Measurements from ENCODE around the gene MUC16. TPM values are rescaled to one million over a fixed set of nuclear protein-coding genes. Genes with fewer than 3 reads are reported as not detected.
"Not testable (repeated sequence)": the region's sequence is repeated elsewhere in the genome, so short reads cannot be mapped to it uniquely, and the experiment has no call there.

MUC16 gene
- total RNA-seq, 5 donors from 2014 or later (not counting 1 experiment from before 2014, with no cell fraction given): 0.03 to 0.16 (median 0.05) TPM; not detected in 1

GRCh38 chr19:9053674-9054073, 43.5 kb upstream of the MUC16 start:
- H3K9me3 ChIP-seq; H3K27ac ChIP-seq (ENCODE audit: low read length); H3K4me1 ChIP-seq (ENCODE audit: control insufficient read depth in 1 of 2, extremely low read depth in 1 of 2, insufficient read depth in 2 of 2, low read length in 2 of 2); H3K4me3 Mint-ChIP-seq; H3K36me3 Mint-ChIP-seq; H3K36me3 ChIP-seq (ENCODE audit: control insufficient read depth in 2 of 2, extremely low read depth in 1 of 2, insufficient read depth in 1 of 2, low read length in 1 of 2); H3K9me3 Mint-ChIP-seq; H3K27me3 ChIP-seq (replicated peaks in 1 of 2; ENCODE audit: control insufficient read depth in 2 of 2, extremely low read depth in 1 of 2, insufficient read depth in 2 of 2, low read length in 1 of 2); H3K4me3 ChIP-seq (ENCODE audit: control insufficient read depth in 1 of 2, extremely low read depth in 1 of 2, low read length in 1 of 2); DNase-seq; H3K27me3 Mint-ChIP-seq; POLR2A ChIA-PET; ATAC-seq (replicated peaks in 1 of 4); H3K4me1 Mint-ChIP-seq; H3K27ac Mint-ChIP-seq: not testable (repeated sequence)
- WGBS (ENCODE audit: insufficient coverage): 100% methylated on average over 2 of the region's 6 CpGs
- CTCF ChIA-PET: interaction anchor here in 1 of 2 donors (0.6 kb wide), 1 partner anchor 195 kb away, joined by 4 read pairs; no protein-coding TSS in a partner anchor

GRCh38 chr19:9052894-9053293, 42.7 kb upstream of the MUC16 start:
- H3K27me3 Mint-ChIP-seq: peaks cover 0 to 5% of the 10 kb centered on the region in 2 donors
- no peak overlapping the region for H3K27ac ChIP-seq (ENCODE audit: low read length)
- DNase-seq (no peak), ATAC-seq (replicated peaks in 1 of 4) (no peak)
- H3K9me3 ChIP-seq: no peaks in the 10 kb centered on the region
- POLR2A ChIA-PET: no interaction called here
- H3K36me3 ChIP-seq (ENCODE audit: control insufficient read depth in 2 of 2, extremely low read depth in 1 of 2, insufficient read depth in 1 of 2, low read length in 1 of 2): no peaks in the 10 kb centered on the region
- H3K4me3 Mint-ChIP-seq: no peak overlapping the region
- no peak overlapping the region for H3K4me3 ChIP-seq (ENCODE audit: control insufficient read depth in 1 of 2, extremely low read depth in 1 of 2, low read length in 1 of 2)
- no peaks in the 10 kb centered on the region for H3K4me1 Mint-ChIP-seq
- no peak overlapping the region for H3K27ac Mint-ChIP-seq
- H3K4me1 ChIP-seq (ENCODE audit: control insufficient read depth in 1 of 2, extremely low read depth in 1 of 2, insufficient read depth in 2 of 2, low read length in 2 of 2): no peaks in the 10 kb centered on the region
- H3K27me3 ChIP-seq (replicated peaks in 1 of 2; ENCODE audit: control insufficient read depth in 2 of 2, extremely low read depth in 1 of 2, insufficient read depth in 2 of 2, low read length in 1 of 2): no peaks in the 10 kb centered on the region
- H3K36me3 Mint-ChIP-seq: no peaks in the 10 kb centered on the region
- 78% methylated on average over 4 of the region's 4 CpGs for WGBS (ENCODE audit: insufficient coverage)
- CTCF ChIA-PET: interaction anchor here (0.6 kb wide), 2 partner anchors 194 to 1026 kb away, joined by 4 read pairs; no protein-coding TSS in a partner anchor
- peaks cover 0 to 8% (median 0%) of the 10 kb centered on the region in 3 donors for H3K9me3 Mint-ChIP-seq

- ChIA-PET POLR2A (no interaction called here), CTCF (no interaction called here)
- Mint-ChIP-seq H3K36me3 (no peaks in the 10 kb centered on the region), H3K4me1 (no peaks in the 10 kb centered on the region), H3K27me3 (peaks cover 21 to 23% of the 10 kb centered on the region in 2 donors), H3K27ac (no peak overlapping the region), H3K9me3 (no peaks in the 10 kb centered on the region), H3K4me3 (no peak overlapping the region)
- Histone ChIP-seq H3K27ac (ENCODE audit: low read length) (no peak overlapping the region), H3K27me3 (replicated peaks in 1 of 2; ENCODE audit: control insufficient read depth in 2 of 2, extremely low read depth in 1 of 2, insufficient read depth in 2 of 2, low read length in 1 of 2) (peaks cover 0 to 12% of the 10 kb centered on the region in 2 experiments), H3K4me1 (ENCODE audit: control insufficient read depth in 1 of 2, extremely low read depth in 1 of 2, insufficient read depth in 2 of 2, low read length in 2 of 2) (no peaks in the 10 kb centered on the region), H3K4me3 (ENCODE audit: control insufficient read depth in 1 of 2, extremely low read depth in 1 of 2, low read length in 1 of 2) (no peak overlapping the region), H3K9me3 (no peaks in the 10 kb centered on the region), H3K36me3 (ENCODE audit: control insufficient read depth in 2 of 2, extremely low read depth in 1 of 2, insufficient read depth in 1 of 2, low read length in 1 of 2) (no peaks in the 10 kb centered on the region)
- ATAC-seq (replicated peaks in 1 of 4) (no peak), DNase-seq (no peak)
- 35% methylated on average over 3 of the region's 4 CpGs for whole genome bisulfite sequencing (ENCODE audit: insufficient coverage)
Measured at GRCh38 chr19:9046694-9047093, 36.5 kb upstream of the MUC16 start.

- ATAC-seq (replicated peaks in 1 of 4) (no peak), DNase-seq (no peak)
- Mint-ChIP-seq H3K4me3 (no peak overlapping the region), H3K27me3 (peaks cover 21% of the 10 kb centered on the region in 2 donors), H3K4me1 (no peaks in the 10 kb centered on the region), H3K9me3 (no peaks in the 10 kb centered on the region), H3K27ac (no peak overlapping the region), H3K36me3 (no peaks in the 10 kb centered on the region)
- CTCF ChIA-PET: no interaction called here
- Histone ChIP-seq H3K4me1 (ENCODE audit: control insufficient read depth in 1 of 2, extremely low read depth in 1 of 2, insufficient read depth in 2 of 2, low read length in 2 of 2) (no peaks in the 10 kb centered on the region), H3K9me3 (no peaks in the 10 kb centered on the region), H3K27ac (ENCODE audit: low read length) (no peak overlapping the region), H3K36me3 (ENCODE audit: control insufficient read depth in 2 of 2, extremely low read depth in 1 of 2, insufficient read depth in 1 of 2, low read length in 1 of 2) (no peaks in the 10 kb centered on the region), H3K4me3 (ENCODE audit: control insufficient read depth in 1 of 2, extremely low read depth in 1 of 2, low read length in 1 of 2) (no peak overlapping the region), H3K27me3 (replicated peaks in 1 of 2; ENCODE audit: control insufficient read depth in 2 of 2, extremely low read depth in 1 of 2, insufficient read depth in 2 of 2, low read length in 1 of 2) (peaks cover 0 to 13% of the 10 kb centered on the region in 2 experiments)
- WGBS (ENCODE audit: insufficient coverage): no CpG with 5 or more reads among the region's 3 CpGs
- POLR2A ChIA-PET: no interaction called here
Measured at GRCh38 chr19:9044449-9044848, 34.2 kb upstream of the MUC16 start.

- Mint-ChIP-seq H3K27ac (no peak overlapping the region), H3K27me3 (peaks cover 21% of the 10 kb centered on the region in 2 donors), H3K9me3 (no peaks in the 10 kb centered on the region), H3K4me3 (no peak overlapping the region), H3K4me1 (no peaks in the 10 kb centered on the region), H3K36me3 (no peaks in the 10 kb centered on the region)
- DNase-seq (no peak), ATAC-seq (replicated peaks in 1 of 4) (no peak)
- ChIA-PET CTCF (no interaction called here), POLR2A (no interaction called here)
- H3K9me3 ChIP-seq: no peaks in the 10 kb centered on the region
- WGBS (ENCODE audit: insufficient coverage): 100% methylated on average over 2 of the region's 5 CpGs
- no peak overlapping the region for H3K27ac ChIP-seq (ENCODE audit: low read length)
- no peaks in the 10 kb centered on the region for H3K4me1 ChIP-seq (ENCODE audit: control insufficient read depth in 1 of 2, extremely low read depth in 1 of 2, insufficient read depth in 2 of 2, low read length in 2 of 2)
- no peaks in the 10 kb centered on the region for H3K36me3 ChIP-seq (ENCODE audit: control insufficient read depth in 2 of 2, extremely low read depth in 1 of 2, insufficient read depth in 1 of 2, low read length in 1 of 2)
- H3K27me3 ChIP-seq (replicated peaks in 1 of 2; ENCODE audit: control insufficient read depth in 2 of 2, extremely low read depth in 1 of 2, insufficient read depth in 2 of 2, low read length in 1 of 2): peaks cover 0 to 13% of the 10 kb centered on the region in 2 experiments
- no peak overlapping the region for H3K4me3 ChIP-seq (ENCODE audit: control insufficient read depth in 1 of 2, extremely low read depth in 1 of 2, low read length in 1 of 2)
Measured at GRCh38 chr19:9043524-9043923, 33.3 kb upstream of the MUC16 start.

GRCh38 chr19:9041023-9041422, 30.8 kb upstream of the MUC16 start:
- CTCF ChIA-PET: no interaction called here
- WGBS (ENCODE audit: insufficient coverage): 82% methylated on average over 5 of the region's 8 CpGs

GRCh38 chr19:9040131-9040530, 29.9 kb upstream of the MUC16 start:
- Mint-ChIP-seq H3K4me3 (no peak overlapping the region), H3K27ac (no peak overlapping the region), H3K27me3 (peaks cover 14 to 17% of the 10 kb centered on the region in 2 donors), H3K9me3 (no peaks in the 10 kb centered on the region), H3K36me3 (no peaks in the 10 kb centered on the region), H3K4me1 (no peaks in the 10 kb centered on the region)
- Histone ChIP-seq H3K27ac (ENCODE audit: low read length) (no peak overlapping the region), H3K4me3 (ENCODE audit: control insufficient read depth in 1 of 2, extremely low read depth in 1 of 2, low read length in 1 of 2) (no peak overlapping the region), H3K36me3 (ENCODE audit: control insufficient read depth in 2 of 2, extremely low read depth in 1 of 2, insufficient read depth in 1 of 2, low read length in 1 of 2) (no peaks in the 10 kb centered on the region), H3K9me3 (no peaks in the 10 kb centered on the region), H3K27me3 (replicated peaks in 1 of 2; ENCODE audit: control insufficient read depth in 2 of 2, extremely low read depth in 1 of 2, insufficient read depth in 2 of 2, low read length in 1 of 2) (peaks cover 0 to 8% of the 10 kb centered on the region in 2 experiments), H3K4me1 (ENCODE audit: control insufficient read depth in 1 of 2, extremely low read depth in 1 of 2, insufficient read depth in 2 of 2, low read length in 2 of 2) (no peaks in the 10 kb centered on the region)
- CTCF ChIA-PET: no interaction called here
- 79% methylated on average over 6 of the region's 9 CpGs for WGBS (ENCODE audit: insufficient coverage)
- ATAC-seq (replicated peaks in 1 of 4) (no peak), DNase-seq (no peak)
- POLR2A ChIA-PET: no interaction called here

More at GRCh38 chr19:9041023-9041422, 30.8 kb upstream of the MUC16 start:
- no peak overlapping the region for H3K27ac Mint-ChIP-seq
- Histone ChIP-seq H3K4me1 (ENCODE audit: control insufficient read depth in 1 of 2, extremely low read depth in 1 of 2, insufficient read depth in 2 of 2, low read length in 2 of 2) (no peaks in the 10 kb centered on the region), H3K36me3 (ENCODE audit: control insufficient read depth in 2 of 2, extremely low read depth in 1 of 2, insufficient read depth in 1 of 2, low read length in 1 of 2) (no peaks in the 10 kb centered on the region), H3K4me3 (ENCODE audit: control insufficient read depth in 1 of 2, extremely low read depth in 1 of 2, low read length in 1 of 2) (no peak overlapping the region), H3K9me3 (no peaks in the 10 kb centered on the region), H3K27me3 (replicated peaks in 1 of 2; ENCODE audit: control insufficient read depth in 2 of 2, extremely low read depth in 1 of 2, insufficient read depth in 2 of 2, low read length in 1 of 2) (peaks cover 0 to 8% of the 10 kb centered on the region in 2 experiments), H3K27ac (ENCODE audit: low read length) (no peak overlapping the region)
- ATAC-seq (replicated peaks in 1 of 4): no peak
- no peaks in the 10 kb centered on the region for H3K36me3 Mint-ChIP-seq
- POLR2A ChIA-PET: no interaction called here
- H3K27me3 Mint-ChIP-seq: peaks cover 18% of the 10 kb centered on the region in 2 donors
- DNase-seq: no peak
- H3K4me3 Mint-ChIP-seq: no peak overlapping the region
- H3K4me1 Mint-ChIP-seq: no peaks in the 10 kb centered on the region
- no peaks in the 10 kb centered on the region for H3K9me3 Mint-ChIP-seq

All from T-cell (primary cell).